SK-N-SH treated with all-trans-retinoic acid at 6 μM for 48 hours (cell line): Measurements from ENCODE around the gene SLCO3A1.
"Not testable (repeated sequence)": the region's sequence is repeated elsewhere in the genome, so short reads cannot be mapped to it uniquely, and the experiment has no call there.

Experiments
- CSRNP3 ChIP-seq: fragments of 250-450 bp; sonication (Bioruptor Pico); IDR thresholded peaks from 2 replicates; pipeline ENCODE4 v1.5.1; 2021; ENCODE audit warnings: mild to moderate bottlenecking, moderate library complexity
- ISL1 ChIP-seq: fragments of 250-450 bp; sonication (Bioruptor Pico); IDR thresholded peaks from 2 replicates; pipeline ENCODE4 v2.1.2; 2022; ENCODE audit warnings: mild to moderate bottlenecking, moderate library complexity
- PPARA ChIP-seq: fragments of 250-450 bp; sonication (Bioruptor Pico); IDR thresholded peaks from 2 replicates; pipeline ENCODE4 v1.5.0; 2020; ENCODE audit warnings: mild to moderate bottlenecking, borderline replicate concordance
- RARB ChIP-seq: fragments of 250-450 bp; sonication (Bioruptor Pico); IDR thresholded peaks from 2 replicates; pipeline ENCODE4 v1.8.0; 2021; ENCODE audit warnings: mild to moderate bottlenecking, moderate library complexity
- TOX ChIP-seq: fragments of 250-450 bp; sonication (Bioruptor Pico); IDR thresholded peaks from 2 replicates; pipeline ENCODE4 v1.8.0; 2021; ENCODE audit warnings: mild to moderate bottlenecking, moderate library complexity, borderline replicate concordance
- ZFP3 ChIP-seq: fragments of 250-450 bp; sonication (Bioruptor Pico); IDR thresholded peaks from 2 replicates; pipeline ENCODE4 v1.5.0; 2020; ENCODE audit warnings: mild to moderate bottlenecking, moderate library complexity
- ZNF70 ChIP-seq: fragments of 450-650 bp; formaldehyde crosslinking; IDR thresholded peaks from 2 replicates; pipeline ENCODE4 v1.5.0; 2020; ENCODE audit warnings: mild to moderate bottlenecking, moderate library complexity
- TF ChIP-seq, protein P1 (sequence below): fragments of 250-450 bp; sonication (Bioruptor Pico); IDR thresholded peaks from 2 replicates; pipeline ENCODE4 v1.5.0; 2020; ENCODE audit warnings: mild to moderate bottlenecking, moderate library complexity

DNA sequence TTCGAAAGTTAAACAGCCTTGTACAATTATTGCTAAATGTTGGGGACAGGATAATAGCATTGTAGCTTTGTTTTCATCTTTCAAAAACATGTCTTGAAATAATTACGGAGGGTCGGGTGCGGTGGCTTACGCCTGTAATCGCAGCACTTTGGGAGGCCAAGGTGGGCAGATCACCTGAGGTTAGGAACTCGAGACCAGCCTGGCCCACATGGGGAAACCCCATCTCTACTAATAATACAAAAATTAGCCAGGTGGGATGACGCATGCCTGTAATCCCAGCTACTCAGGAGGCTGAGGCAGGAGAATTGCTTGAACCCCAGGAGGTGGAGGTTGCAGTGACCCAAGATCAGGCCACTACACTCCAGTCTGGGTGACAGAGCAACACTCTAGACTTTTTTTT lies 216.7 kb downstream of the SLCO3A1 start:
- TF ChIP-seq CSRNP3; ZFP3; TOX; ISL1; PPARA; RARB (CRISPR knock-in tag); ZNF70: not testable (repeated sequence)
- TF ChIP-seq, protein P1, sequence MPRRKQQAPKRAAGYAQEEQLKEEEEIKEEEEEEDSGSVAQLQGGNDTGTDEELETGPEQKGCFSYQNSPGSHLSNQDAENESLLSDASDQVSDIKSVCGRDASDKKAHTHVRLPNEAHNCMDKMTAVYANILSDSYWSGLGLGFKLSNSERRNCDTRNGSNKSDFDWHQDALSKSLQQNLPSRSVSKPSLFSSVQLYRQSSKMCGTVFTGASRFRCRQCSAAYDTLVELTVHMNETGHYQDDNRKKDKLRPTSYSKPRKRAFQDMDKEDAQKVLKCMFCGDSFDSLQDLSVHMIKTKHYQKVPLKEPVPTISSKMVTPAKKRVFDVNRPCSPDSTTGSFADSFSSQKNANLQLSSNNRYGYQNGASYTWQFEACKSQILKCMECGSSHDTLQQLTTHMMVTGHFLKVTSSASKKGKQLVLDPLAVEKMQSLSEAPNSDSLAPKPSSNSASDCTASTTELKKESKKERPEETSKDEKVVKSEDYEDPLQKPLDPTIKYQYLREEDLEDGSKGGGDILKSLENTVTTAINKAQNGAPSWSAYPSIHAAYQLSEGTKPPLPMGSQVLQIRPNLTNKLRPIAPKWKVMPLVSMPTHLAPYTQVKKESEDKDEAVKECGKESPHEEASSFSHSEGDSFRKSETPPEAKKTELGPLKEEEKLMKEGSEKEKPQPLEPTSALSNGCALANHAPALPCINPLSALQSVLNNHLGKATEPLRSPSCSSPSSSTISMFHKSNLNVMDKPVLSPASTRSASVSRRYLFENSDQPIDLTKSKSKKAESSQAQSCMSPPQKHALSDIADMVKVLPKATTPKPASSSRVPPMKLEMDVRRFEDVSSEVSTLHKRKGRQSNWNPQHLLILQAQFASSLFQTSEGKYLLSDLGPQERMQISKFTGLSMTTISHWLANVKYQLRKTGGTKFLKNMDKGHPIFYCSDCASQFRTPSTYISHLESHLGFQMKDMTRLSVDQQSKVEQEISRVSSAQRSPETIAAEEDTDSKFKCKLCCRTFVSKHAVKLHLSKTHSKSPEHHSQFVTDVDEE: not testable (repeated sequence)
